Endothelial cell of umbilical vein (primary cell): ENCODE results near the gene IL6R. TPM values are rescaled to one million over a fixed set of nuclear protein-coding genes. Genes with fewer than 3 reads are reported as not detected.
A peak's percentile ranks its signal among the peaks of the same experiment; 100 is the strongest.

Experiments
- BruUV-seq: library from RNA; stranded (reverse); fragments of 400-500 nt; replicated peaks from 2 replicates; lab custom pipeline; 2021; lab: Mats Ljungman, UMichigan
- CTCF ChIA-PET: fragments of 300-600, 350-600 bp; sonication (Branson Sonifier 250); formaldehyde crosslinking; loops from one replicate; lab custom pipeline; 2021; ENCODE audit warnings: antibody characterized with exemption, inconsistent platforms; lab: Charles Lee
- POLR2A ChIA-PET: fragments of 300-600, 350-600 bp; sonication (Branson Sonifier 250); formaldehyde crosslinking; loops from one replicate; lab custom pipeline; 2021; ENCODE audit warnings: antibody characterized with exemption, inconsistent platforms; lab: Charles Lee
- DNase-seq: peaks from one replicate; pipeline ENCODE4 v3.0.0-alpha.2; 2011; ENCODE audit warnings: low read depth, low spot score
- FAIRE-seq: peaks from 2 replicates; lab custom pipeline; 2011; peaks lifted over from hg19 to GRCh38; lab: Jason Lieb, UNC
- H2AFZ ChIP-seq: 2 replicates; pipeline ENCODE4 v1.6.0; 2012; ENCODE audit warnings: low read depth, low read length, control low read depth, inconsistent platforms
- H3K27ac ChIP-seq: 2 replicates; pipeline ENCODE4 v1.5.1; 2011; ENCODE audit warnings: low read depth, mild to moderate bottlenecking, control low read depth, low read length, moderate library complexity; ENCODE audit not compliant: insufficient read depth
- H3K27me3 ChIP-seq, 2 experiments: 2 replicates each; pipeline versions ENCODE4 v1.6.0 to v1.6.1; 2011; ENCODE audit warnings: low read length in 2 of 2, mixed read lengths in 1 of 2; ENCODE audit not compliant: control insufficient read depth in 2 of 2, insufficient read depth in 2 of 2
- H3K36me3 ChIP-seq, 2 experiments: 2 replicates in 1 of 2; 3 replicates in 1 of 2; pipeline ENCODE4 v1.5.1; 2011; ENCODE audit warnings: low read length in 2 of 2, mild to moderate bottlenecking in 1 of 2, moderate library complexity in 1 of 2; ENCODE audit not compliant: control insufficient read depth in 2 of 2, insufficient read depth in 2 of 2; ENCODE audit errors: extremely low read depth in 1 of 2
- H3K4me1 ChIP-seq: 3 replicates; pipeline ENCODE4 v1.5.1; 2011; ENCODE audit warnings: mild to moderate bottlenecking, low read length; ENCODE audit not compliant: control insufficient read depth, insufficient read depth; ENCODE audit errors: extremely low read depth
- H3K4me2 ChIP-seq: 2 replicates; pipeline ENCODE4 v1.6.1; 2011; ENCODE audit warnings: low read length, control low read depth, mixed read lengths; ENCODE audit not compliant: insufficient read depth
- H3K4me3 ChIP-seq, 3 experiments: fragments of 200-600 bp in 1 of 3; sonication (generic), shearing (Covaris generic) in 1 of 3; replicated peaks in 1 of 3; 2 replicates each; pipeline ENCODE4 v1.5.1; 2011 to 2016; ENCODE audit warnings: control low read depth in 3 of 3, low read length in 3 of 3, mild to moderate bottlenecking in 2 of 3, inconsistent platforms in 1 of 3, low read depth in 1 of 3, moderate library complexity in 1 of 3; ENCODE audit not compliant: insufficient read depth in 1 of 3
- H3K79me2 ChIP-seq: 2 replicates; pipeline ENCODE4 v1.6.0; 2012; ENCODE audit warnings: low read length, inconsistent platforms; ENCODE audit not compliant: control insufficient read depth, insufficient read depth
- H3K9ac ChIP-seq: replicated peaks from 2 replicates; pipeline ENCODE3; 2011; ENCODE audit warnings: low read length, control low read depth; ENCODE audit not compliant: insufficient read depth; ENCODE audit errors: extremely low read depth
- H3K9me1 ChIP-seq: replicated peaks from 3 replicates; pipeline ENCODE4 v1.6.0; 2011; ENCODE audit warnings: mild to moderate bottlenecking, low read length; ENCODE audit not compliant: control insufficient read depth, insufficient read depth; ENCODE audit errors: extremely low read depth
- H3K9me3 ChIP-seq: replicated peaks from 2 replicates; pipeline ENCODE4 v1.5.1; 2012; ENCODE audit warnings: low read length, inconsistent platforms; ENCODE audit not compliant: control insufficient read depth, insufficient read depth
- H4K20me1 ChIP-seq: replicated peaks from 2 replicates; pipeline ENCODE3; 2011; ENCODE audit warnings: mild to moderate bottlenecking, low read length; ENCODE audit not compliant: control insufficient read depth, insufficient read depth; ENCODE audit errors: extremely low read depth
- CTCF ChIP-seq, 2 donors: IDR thresholded peaks; 1 replicate in 1 of 2; 2 replicates in 1 of 2; pipeline ENCODE4 v1.5.1; 2011; ENCODE audit warnings: low read length in 2 of 2, mild to moderate bottlenecking in 2 of 2, moderate library complexity in 2 of 2, control low read depth in 1 of 2, inconsistent platforms in 1 of 2, low read depth in 1 of 2; ENCODE audit not compliant: insufficient read depth in 1 of 2; ENCODE audit errors: extremely low read depth in 1 of 2
- EZH2 ChIP-seq: IDR thresholded peaks from 2 replicates; pipeline ENCODE4 v1.6.1; 2012; ENCODE audit warnings: borderline replicate concordance, low read depth, mild to moderate bottlenecking, moderate library complexity, low read length, inconsistent platforms; ENCODE audit not compliant: severe bottlenecking
- FOS ChIP-seq: IDR thresholded peaks from 2 replicates; pipeline ENCODE4 v1.6.1; 2011; ENCODE audit warnings: mild to moderate bottlenecking, low read length, moderate library complexity, borderline replicate concordance; ENCODE audit not compliant: insufficient read depth
- GATA2 ChIP-seq: IDR thresholded peaks from 2 replicates; pipeline ENCODE4 v1.7.0; 2011; ENCODE audit warnings: low read depth, mild to moderate bottlenecking, moderate library complexity, mixed read lengths, low read length; ENCODE audit not compliant: insufficient read length, insufficient read depth
- JUN ChIP-seq: IDR thresholded peaks from 2 replicates; pipeline ENCODE4 v1.6.1; 2011; ENCODE audit warnings: borderline replicate concordance, low read depth; ENCODE audit not compliant: insufficient read length, insufficient read depth
- MAX ChIP-seq: IDR thresholded peaks from 2 replicates; pipeline ENCODE4 v1.6.1; 2011; ENCODE audit not compliant: insufficient read depth, insufficient read length
- MYC ChIP-seq: IDR thresholded peaks from one replicate; pipeline ENCODE4 v1.6.1; 2011; ENCODE audit warnings: mild to moderate bottlenecking, low read depth, low read length
- POLR2A ChIP-seq: IDR thresholded peaks from 2 replicates; pipeline ENCODE4 v1.6.1; 2012; ENCODE audit warnings: low read depth, mild to moderate bottlenecking, control low read depth, low read length
- POLR2AphosphoS5 ChIP-seq: IDR thresholded peaks from 2 replicates; pipeline ENCODE4 v1.6.1; 2012; ENCODE audit warnings: low read depth, mild to moderate bottlenecking, control low read depth, low read length, moderate library complexity; ENCODE audit not compliant: insufficient read depth
- dilution Hi-C: fragments of 300-500 bp; cut with MboI; formaldehyde crosslinking; loops from one replicate; pipeline ENCODE4 v1.15.0; 2019; ENCODE audit warnings: low sequenced_read_pairs; ENCODE audit not compliant: extremely low pct_ligation_motif_present
- intact Hi-C: fragments of 100-400 bp; cut with micrococcal nuclease; formaldehyde crosslinking; loops from one replicate; pipeline ENCODE4 v1.10.0; 2022
- polyA plus RNA-seq, 4 experiments: library from polyadenylated mRNA; depleted of rRNA in 3 of 4; stranded (reverse) in 3 of 4; unstranded in 1 of 4; fragments of >200 nt; gene quantifications; 2 replicates each; pipeline versions ENCODE4 v1.2.1 to v1.2.3, GENCODE V29; 2011 to 2012; ENCODE audit warnings: missing spikeins in 1 of 4
- total RNA-seq: library from RNA; stranded (reverse); gene quantifications from 2 replicates; pipeline ENCODE4 v1.2.3, GENCODE V29; 2021

The IL6R gene
- total and polyA plus RNA-seq, 2 donors (not counting 3 experiments of a cell fraction or from before 2014, with no cell fraction given), result 4.8 to 5.1 TPM

GRCh38 chr1:154418923-154419619, 13.9 kb downstream of the IL6R start:
- FAIRE-seq (no peak), DNase-seq (no peak)
- ChIA-PET CTCF (interaction anchor here (0.5 to 3.8 kb wide), 14 partner anchors 11 to 599 kb away, joined by 3 to 20 read pairs (median 4); partner anchors contain the start of gene IL6R), POLR2A (interaction anchor here (1.5 kb wide), 1 partner anchor 13 kb away, joined by 6 read pairs; the partner anchor contains the start of gene IL6R)
- H2AFZ ChIP-seq, result no peak overlapping the region
- no peak overlapping the region for H3K9ac ChIP-seq
- peaks cover 39% of the 10 kb centered on the region for H3K4me1 ChIP-seq
- H3K27me3 ChIP-seq, result no peaks in the 10 kb centered on the region
- H3K4me2 ChIP-seq, result peak overlapping the region; percentile 68
- H3K79me2 ChIP-seq, result no peaks in the 10 kb centered on the region
- no peaks in the 10 kb centered on the region for H3K9me1 ChIP-seq
- TF ChIP-seq FOS (no peak), CTCF (IDR thresholded peaks at IDR 0.05; ENCODE audit: extremely low read depth in 1 of 2, insufficient read depth in 1 of 2, low read depth in 1 of 2, low read length in 2 of 2) (no peak), JUN (no peak), EZH2 (no peak), MYC (no peak), POLR2AphosphoS5 (no peak), POLR2A (no peak), GATA2 (no peak), MAX (no peak)
- no TSS peak for BruUV-seq
- dilution Hi-C loops (no loop called here), intact Hi-C loops (loop anchor here (1.0 kb wide), 1 partner anchor 14 kb away; the partner anchor contains the start of gene IL6R)
- no peaks in the 10 kb centered on the region for H3K9me3 ChIP-seq
- H3K4me3 ChIP-seq, result no peak overlapping the region
- H3K36me3 ChIP-seq, result no peaks in the 10 kb centered on the region
- H3K27ac ChIP-seq, result peak overlapping the region; percentile 89
- H4K20me1 ChIP-seq, result no peaks in the 10 kb centered on the region
